GM12878 (cell line): ENCODE measurements around the gene IKZF5. TPM values are rescaled to one million over a fixed set of nuclear protein-coding genes. Genes with fewer than 3 reads are reported as not detected.

Experiments
- ATAC-seq: fragments of 200-7000 bp; cut with Tn5 transposase; 3 replicates; pipeline ENCODE4 v1.9.1; 2020; ENCODE audit warnings: mild to moderate bottlenecking, moderate library complexity
- BruUV-seq: library from RNA; stranded (reverse); fragments of 400-500 nt; replicated peaks from 2 replicates; lab custom pipeline; 2021; lab: Mats Ljungman, UMichigan
- CTCF ChIA-PET: fragments of 300-600 bp; sonication (Branson Sonifier 250); formaldehyde crosslinking; extraction: SDS; loops from one replicate; lab custom pipeline; 2021; ENCODE audit warnings: inconsistent platforms; lab: Yijun Ruan, JAX
- POLR2A ChIA-PET: fragments of 350-600 bp; formaldehyde crosslinking; extraction: SDS; loops from one replicate; lab custom pipeline; 2021; ENCODE audit warnings: inconsistent platforms; lab: Charles Lee
- RAD21 ChIA-PET: fragments of 300-600 bp; sonication (Branson Sonifier 250); formaldehyde crosslinking; loops from one replicate; lab custom pipeline; 2023; ENCODE audit warnings: antibody characterized with exemption; ENCODE audit not compliant: unreplicated experiment; lab: Charles Lee
- SMC1A ChIA-PET: fragments of 300-600 bp; sonication (Branson Sonifier 250); formaldehyde crosslinking; loops from one replicate; lab custom pipeline; 2023; ENCODE audit not compliant: unreplicated experiment, uncharacterized antibody; lab: Charles Lee
- DNase-seq: peaks from one replicate; pipeline ENCODE4 v3.0.0-alpha.2; 2011; ENCODE audit warnings: low read depth, low spot score
- FAIRE-seq: peaks from 3 replicates; lab custom pipeline; 2011; peaks lifted over from hg19 to GRCh38; lab: Jason Lieb, UNC
- H2AFZ ChIP-seq: 2 replicates; pipeline ENCODE4 v1.6.0; 2011; ENCODE audit warnings: low read depth, low read length, control low read depth; ENCODE audit not compliant: control insufficient read depth
- H3K27ac ChIP-seq: 2 replicates; pipeline ENCODE4 v1.5.1; 2011; ENCODE audit warnings: control low read depth; ENCODE audit not compliant: control insufficient read depth, insufficient read depth
- H3K27me3 ChIP-seq, 2 experiments: replicated peaks in 1 of 2; 2 replicates each; pipeline versions ENCODE4 v1.6.0 to v1.6.1; 2011; ENCODE audit warnings: low read length in 1 of 2; ENCODE audit not compliant: control insufficient read depth in 2 of 2, insufficient read depth in 2 of 2
- H3K36me3 ChIP-seq, 2 experiments: 2 replicates each; pipeline ENCODE4 v1.5.1; 2011; ENCODE audit warnings: low read length in 1 of 2; ENCODE audit not compliant: control insufficient read depth in 2 of 2, insufficient read depth in 2 of 2
- H3K4me1 ChIP-seq: 2 replicates; pipeline ENCODE4 v1.6.1; 2011; ENCODE audit warnings: mild to moderate bottlenecking, low read length, moderate library complexity, mixed read lengths; ENCODE audit not compliant: control insufficient read depth, insufficient read depth
- H3K4me2 ChIP-seq: 2 replicates; pipeline ENCODE4 v1.6.0; 2011; ENCODE audit warnings: control low read depth; ENCODE audit not compliant: control insufficient read depth, insufficient read depth
- H3K4me3 ChIP-seq: fragments of 200-600 bp; sonication (generic); 2 replicates; pipeline ENCODE4 v1.5.1; 2016
- H3K79me2 ChIP-seq: 2 replicates; pipeline ENCODE4 v1.6.0; 2011; ENCODE audit warnings: low read length; ENCODE audit not compliant: control insufficient read depth, insufficient read depth
- H3K9ac ChIP-seq: 2 replicates; pipeline ENCODE4 v1.8.0; 2011; ENCODE audit warnings: low read length, control low read depth, mixed read lengths; ENCODE audit not compliant: control insufficient read depth, insufficient read depth
- H3K9me3 ChIP-seq: replicated peaks from 3 replicates; pipeline ENCODE4 v1.5.1; 2011; ENCODE audit warnings: mild to moderate bottlenecking, low read length; ENCODE audit not compliant: control insufficient read depth, insufficient read depth
- H4K20me1 ChIP-seq: 2 replicates; pipeline ENCODE4 v1.6.0; 2011; ENCODE audit not compliant: control insufficient read depth, insufficient read depth
- BACH1 ChIP-seq: fragments of 450-650 bp; IDR thresholded peaks from 2 replicates; pipeline ENCODE4 v1.6.1; 2017; ENCODE audit warnings: mild to moderate bottlenecking, borderline replicate concordance
- CBX5 ChIP-seq: sonication (generic); IDR thresholded peaks from 2 replicates; pipeline ENCODE4 v1.6.1; 2016; ENCODE audit warnings: low read depth, moderate library complexity, mild to moderate bottlenecking, inconsistent platforms
- IKZF1 ChIP-seq: fragments of 450-650 bp; conservative IDR thresholded peaks from 2 replicates; pipeline ENCODE4 v1.6.1; 2017; ENCODE audit warnings: antibody characterized with exemption, mild to moderate bottlenecking
- IRF3 ChIP-seq: fragments of 450-650 bp; IDR thresholded peaks from 2 replicates; pipeline ENCODE4 v1.6.1; 2014; ENCODE audit warnings: mild to moderate bottlenecking
- MTA2 ChIP-seq: fragments of 450-650 bp; IDR thresholded peaks from 2 replicates; pipeline ENCODE4 v1.6.1; 2016; ENCODE audit warnings: low read depth, mild to moderate bottlenecking, moderate library complexity
- ZBTB4 ChIP-seq: fragments of 450-650 bp; formaldehyde crosslinking; IDR thresholded peaks from 2 replicates; pipeline ENCODE4 v1.4.0; 2022; ENCODE audit warnings: mild to moderate bottlenecking, moderate library complexity
- ZNF622 ChIP-seq: fragments of 450-650 bp; IDR thresholded peaks from 2 replicates; pipeline ENCODE4 v1.6.1; 2017; ENCODE audit warnings: mild to moderate bottlenecking, inconsistent platforms
- WGBS: methylation state at CpG from one replicate; pipeline ENCODE4 v1.1.6; 2016; ENCODE audit warnings: low lambda C conversion rate; ENCODE audit not compliant: insufficient replicate concordance, insufficient coverage; ENCODE audit errors: missing lambda C conversion rate; 5-methylcytosine and 5-hydroxymethylcytosine counted together
- in situ Hi-C: fragments of 300-500 bp; cut with MboI; formaldehyde crosslinking; loops from 9 replicates; pipeline ENCODE4 v1.14.3; 2018; ENCODE audit warnings: mixed read lengths
- intact Hi-C: fragments of 100-400 bp; cut with micrococcal nuclease; formaldehyde crosslinking; loops from one replicate; pipeline ENCODE4 v1.14.2; 2022; ENCODE audit not compliant: unreplicated experiment
- polyA plus RNA-seq, 11 experiments: library from polyadenylated mRNA; depleted of rRNA in 4 of 11; unstranded in 6 of 11; stranded (reverse) in 5 of 11; fragments of >200 nt; fragmentation: Nextera tagmentation in 4 of 11; fragmentation: Illumina TruSeq in 1 of 11; extraction: Ambion mirVana in 4 of 11; extraction: Trizol in 1 of 11; gene quantifications; 1 replicate in 1 of 11; 2 replicates in 10 of 11; pipeline versions ENCODE4 v1.2.1 to v1.2.3, GENCODE V29; 2011 to 2016; ENCODE audit warnings: inconsistent platforms in 2 of 11, missing spikeins in 2 of 11, low read depth in 1 of 11
- total RNA-seq, 4 experiments: library from RNA; depleted of rRNA in 3 of 4; stranded (reverse); fragments of >200 nt in 3 of 4; fragmentation: Illumina TruSeq in 1 of 4; extraction: Trizol in 1 of 4; gene quantifications; 2 replicates each; pipeline versions ENCODE4 v1.2.1 to v1.2.3, GENCODE V29; 2013 to 2021

The IKZF5 gene
- total and polyA plus RNA-seq, 10 of the 15 experiments (the other 5 are each of a cell fraction or from before 2014, with no cell fraction given): 5.3 to 23.2 (median 11.8) TPM

- DNase-seq: no peak
- TF ChIP-seq CBX5: no peak
- no peak for TF ChIP-seq IKZF1
- no peak for TF ChIP-seq ZBTB4 (CRISPR knock-in tag)
- no peak for TF ChIP-seq ZNF622
- no peak for TF ChIP-seq IRF3
- TF ChIP-seq MTA2: no peak
- no peak for TF ChIP-seq BACH1
- BruUV-seq: no TSS peak
- H2AFZ ChIP-seq: no peak overlapping the region
- no peaks in the 10 kb centered on the region; the same call in 2 of the 3 replicates for H3K9me3 ChIP-seq
- ChIA-PET RAD21 (interaction anchor here (0.8 to 1.0 kb wide), 2 partner anchors 12 to 39 kb away, joined by 3 to 4 read pairs; partner anchors contain the start of gene IKZF5), SMC1A (interaction anchor here (0.7 kb wide), 1 partner anchor 9 kb away, joined by 3 read pairs; no protein-coding TSS in a partner anchor), POLR2A (interaction anchor here (1.3 kb wide), 1 partner anchor 8 kb away, joined by 3 read pairs; no protein-coding TSS in a partner anchor), CTCF (interaction anchor here (1.0 to 4.3 kb wide), 7 partner anchors 10 to 538 kb away, joined by 3 to 38 read pairs (median 9); partner anchors contain the start of genes IKZF5 and PSTK)
- no peak for ATAC-seq
- no peaks in the 10 kb centered on the region for H3K4me1 ChIP-seq
- no peak overlapping the region for H3K27ac ChIP-seq
- no peaks in the 10 kb centered on the region for H4K20me1 ChIP-seq
- no peaks in the 10 kb centered on the region for H3K79me2 ChIP-seq
- H3K4me3 ChIP-seq: no peak overlapping the region
- intact Hi-C loops (no loop called here), in situ Hi-C loops (no loop called here)
- H3K9ac ChIP-seq: no peak overlapping the region
- H3K36me3 ChIP-seq: no peaks in the 10 kb centered on the region
- WGBS: 100% methylated on average over 1 of the region's 1 CpG
- no peaks in the 10 kb centered on the region for H3K27me3 ChIP-seq
- H3K4me2 ChIP-seq: no peak overlapping the region
- FAIRE-seq: no peak
Measured at GRCh38 chr10:123019941-123020703, 11.5 kb upstream of the IKZF5 start.
